Smooth muscle cell of trachea (primary cell): ENCODE results near the gene CDKN1C. TPM values are rescaled to one million over a fixed set of nuclear protein-coding genes. Genes with fewer than 3 reads are reported as not detected.

Experiments
- total RNA-seq: library from RNA; depleted of rRNA; stranded (reverse); fragments of >200 nt; gene quantifications from 2 replicates; pipeline ENCODE4 v1.2.1, GENCODE V29; 2014

Gene CDKN1C
- total RNA-seq = 77.7 and 109 TPM in 2 replicates

GRCh38 chr11:2885678-2886081 is at the start of gene CDKN1C:
Gene CDKN1C (minus strand): TSS chr11:2885775. CDS start chr11:2885456, 319 bp downstream.

GRCh38 chr11:2928605-2929530 is 43.3 kb upstream of the CDKN1C start, which contains the start of gene PHLDA2:
Gene PHLDA2 (minus strand): TSS chr11:2929420. CDS start chr11:2929364, 56 bp downstream.

Other genes starting within 250 kb of the CDKN1C start
- gene KCNQ1OT1, start 185.8 kb downstream of the CDKN1C start, total RNA-seq = 5.0 and 7.7 TPM in 2 replicates
- gene PHLDA2, start 43.6 kb upstream of the CDKN1C start, total RNA-seq = 2.3 and 5.5 TPM in 2 replicates
- gene NAP1L4, start 106.6 kb upstream of the CDKN1C start, total RNA-seq = 103 and 141 TPM in 2 replicates
- gene CARS1, start 171.6 kb upstream of the CDKN1C start, total RNA-seq = 73.2 and 93.3 TPM in 2 replicates